Hindlimb muscle (tissue), 1 donor: Measurements from ENCODE around the gene IFI27. TPM values are rescaled to one million over a fixed set of nuclear protein-coding genes. Genes with fewer than 3 reads are reported as not detected.
A peak's percentile ranks its signal among the peaks of the same experiment; 100 is the strongest.
"Not testable (repeated sequence)": the region's sequence is repeated elsewhere in the genome, so short reads cannot be mapped to it uniquely, and the experiment has no call there.

Experiments used
- DNase-seq: peaks from one replicate; pipeline ENCODE4 v3.0.0-alpha.2; 2013
- polyA plus RNA-seq: library from polyadenylated mRNA; unstranded; fragments of 120-200 nt; gene quantifications from one replicate; pipeline ENCODE4 v1.2.1, GENCODE V29; 2013; ENCODE audit not compliant: insufficient read length

Gene IFI27
- 2.6 TPM for polyA plus RNA-seq

DNA sequence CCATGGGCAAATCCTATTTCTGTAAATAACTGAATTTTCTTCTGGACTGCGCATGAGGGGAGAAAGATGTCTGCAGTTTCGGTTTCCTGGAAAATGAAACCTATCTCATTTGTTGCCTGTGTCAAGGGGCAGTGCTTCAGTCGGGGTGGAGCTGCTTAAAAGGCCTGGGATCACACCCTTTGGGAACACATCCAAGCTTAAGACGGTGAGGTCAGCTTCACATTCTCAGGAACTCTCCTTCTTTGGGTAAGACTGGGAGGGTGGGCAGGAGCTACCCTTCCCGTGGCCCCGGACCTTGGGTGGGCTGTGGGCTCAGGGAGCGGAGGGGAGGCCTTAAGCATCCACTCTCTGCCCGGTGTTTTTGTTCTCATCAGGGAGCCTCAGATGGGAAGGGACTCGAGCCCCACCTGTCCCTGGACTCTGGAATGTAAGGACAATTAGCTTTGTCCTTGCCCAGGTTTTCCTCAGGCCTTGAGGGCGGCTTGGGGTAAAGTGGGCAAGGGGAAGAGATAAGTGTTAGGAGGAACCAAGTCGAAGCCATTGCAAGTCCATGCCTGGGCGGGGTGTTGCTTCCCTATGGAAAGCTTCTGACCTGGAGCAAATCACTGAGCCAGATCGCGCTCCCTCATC is at the start of gene IFI27:
TSS of gene IFI27 (plus strand) at position 185 of the 630 bp plus-strand sequence.
- no peak for DNase-seq

DNA sequence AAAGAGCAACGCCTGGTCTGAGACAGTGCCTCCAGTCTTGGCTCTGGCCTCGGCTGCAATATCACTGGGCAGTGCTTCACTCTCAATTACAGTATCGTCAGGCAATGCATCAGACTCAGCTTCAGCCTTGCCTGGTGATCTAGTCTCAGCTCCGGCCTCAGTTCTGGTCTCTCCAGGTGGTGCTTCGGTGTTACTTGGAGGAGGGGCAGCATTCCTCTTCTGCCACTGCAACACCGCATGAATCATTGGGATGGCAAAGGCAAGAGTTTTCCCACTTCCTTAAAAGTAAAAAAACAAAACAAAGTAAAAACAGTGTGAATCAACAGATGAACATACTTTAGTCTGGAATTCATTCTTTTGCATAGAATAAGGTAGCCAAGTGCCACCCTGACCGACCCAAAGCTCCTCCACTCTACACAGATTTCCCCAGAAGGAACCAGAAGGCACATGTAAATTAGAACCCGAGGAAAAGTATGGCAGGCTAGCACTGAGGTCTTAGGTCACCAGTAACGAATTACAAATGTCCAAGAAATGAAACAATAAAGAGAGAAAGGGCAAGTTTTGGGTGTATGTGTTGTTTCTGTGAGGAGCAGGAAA is 48.1 kb upstream of the IFI27 start:
- DNase-seq = no peak

DNA sequence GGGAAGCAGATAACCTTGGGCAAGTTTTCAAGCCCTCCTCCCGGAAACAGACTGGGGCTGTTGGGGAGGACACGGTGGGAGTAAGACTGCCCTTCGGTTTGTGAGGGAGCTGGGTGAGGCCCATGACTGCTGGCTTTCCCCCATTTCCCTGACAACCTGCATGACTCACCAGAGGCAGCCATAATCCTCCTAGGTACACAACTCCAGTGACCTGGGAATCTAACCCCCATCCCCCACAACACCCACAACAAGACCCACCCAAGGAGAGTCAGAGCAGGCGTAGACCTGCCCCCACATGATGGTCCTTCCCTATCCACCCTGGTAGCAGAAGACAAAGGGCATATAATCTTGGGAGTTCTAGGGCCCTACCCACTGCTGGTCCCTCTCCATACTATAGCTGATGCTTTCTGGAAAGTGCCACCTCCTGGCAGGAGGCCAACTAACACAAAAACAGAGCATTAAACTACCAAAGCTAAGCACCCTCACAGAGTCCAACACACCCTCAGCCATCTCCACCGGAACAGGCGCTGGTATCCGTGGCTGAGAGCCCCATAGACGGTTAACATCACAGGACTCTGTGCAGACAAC is 44.4 kb upstream of the IFI27 start:
- DNase-seq = no peak

DNA sequence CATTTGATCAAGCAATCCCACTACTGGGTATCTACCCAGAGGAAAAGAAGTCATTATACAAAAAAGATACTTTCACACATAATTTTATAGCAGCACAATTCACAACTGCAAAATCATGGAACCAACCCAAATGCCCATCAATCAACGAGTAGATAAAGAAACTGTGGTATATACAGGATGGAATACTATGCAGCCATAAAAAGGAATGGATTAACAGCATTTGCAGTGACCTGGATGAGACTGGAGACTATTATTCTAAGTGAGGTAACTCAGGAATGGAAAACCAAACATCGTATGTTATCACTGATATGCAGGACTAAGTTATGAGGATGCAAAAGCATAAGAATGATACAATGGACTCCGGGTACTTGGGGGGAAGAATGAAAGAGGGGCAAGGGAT is 38.5 kb upstream of the IFI27 start:
- not testable (repeated sequence) for DNase-seq

DNA sequence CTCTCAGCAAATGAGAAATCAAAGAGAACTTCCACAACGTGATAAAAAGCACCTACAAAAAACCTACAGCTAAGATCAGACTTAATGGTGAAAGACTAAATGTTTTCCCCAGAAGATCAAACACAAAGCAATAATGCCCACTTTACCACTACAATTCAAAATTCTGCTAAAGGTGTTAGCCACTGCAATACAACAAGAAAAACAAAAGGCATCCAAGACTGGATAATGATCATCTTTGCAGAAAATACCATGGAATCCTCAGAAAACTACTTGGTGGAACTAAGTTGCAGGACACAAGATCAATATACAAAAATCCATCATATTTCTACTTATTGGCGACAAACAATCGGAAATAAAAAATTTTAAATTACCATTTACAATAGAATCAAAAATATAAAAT is 36.0 kb upstream of the IFI27 start:
- DNase-seq = no peak

DNA sequence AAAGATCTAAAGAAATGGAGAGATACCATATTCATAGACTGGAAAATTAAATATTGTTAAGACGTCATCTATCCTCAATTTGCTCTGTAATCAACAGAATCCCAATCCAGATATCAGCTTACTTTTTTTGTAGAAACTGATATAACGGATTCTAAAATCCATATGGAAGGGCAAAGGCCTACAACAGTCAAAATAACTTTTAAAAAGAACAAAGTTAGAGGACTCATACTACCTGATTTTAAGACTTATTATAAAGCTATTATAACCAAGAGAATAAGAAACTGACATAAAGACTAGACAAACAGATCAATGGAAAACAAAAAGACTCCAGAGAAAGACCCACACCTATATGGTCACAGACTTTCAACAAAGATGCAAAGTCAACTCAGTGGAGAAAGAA is 35.5 kb upstream of the IFI27 start:
- no peak for DNase-seq

DNA sequence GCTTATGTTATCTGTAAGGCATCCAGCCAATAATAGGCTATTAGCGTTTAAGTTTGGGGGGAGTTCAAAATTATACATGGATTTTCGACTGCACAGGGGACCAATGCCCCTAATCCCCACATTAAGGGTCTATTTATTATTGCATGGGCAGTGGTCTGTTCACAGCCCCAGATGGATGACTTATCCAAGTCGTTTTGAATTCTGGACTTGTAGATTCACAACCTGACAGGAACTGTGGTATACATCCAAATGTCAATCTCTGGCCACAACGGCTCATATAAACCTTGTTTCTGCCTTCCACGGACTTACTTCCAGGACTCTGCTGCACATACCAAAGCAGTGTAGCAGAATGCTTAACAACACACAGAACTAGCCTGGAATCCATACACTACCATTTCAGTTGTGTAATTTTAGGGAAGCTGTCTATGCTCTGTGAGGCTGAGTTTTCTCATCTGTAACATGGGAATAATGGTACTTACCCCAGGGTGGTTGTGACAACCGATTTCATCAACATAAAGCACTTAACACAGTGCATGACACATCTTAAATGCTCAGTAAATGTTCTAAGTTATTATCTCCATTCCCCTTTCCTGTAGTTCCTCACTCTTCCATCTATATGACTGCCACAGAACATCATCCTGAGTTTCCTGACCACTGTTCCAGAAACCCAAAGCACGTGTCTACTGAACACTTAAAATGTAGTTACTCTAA is 33.3 kb upstream of the IFI27 start:
- DNase-seq = no peak

DNA sequence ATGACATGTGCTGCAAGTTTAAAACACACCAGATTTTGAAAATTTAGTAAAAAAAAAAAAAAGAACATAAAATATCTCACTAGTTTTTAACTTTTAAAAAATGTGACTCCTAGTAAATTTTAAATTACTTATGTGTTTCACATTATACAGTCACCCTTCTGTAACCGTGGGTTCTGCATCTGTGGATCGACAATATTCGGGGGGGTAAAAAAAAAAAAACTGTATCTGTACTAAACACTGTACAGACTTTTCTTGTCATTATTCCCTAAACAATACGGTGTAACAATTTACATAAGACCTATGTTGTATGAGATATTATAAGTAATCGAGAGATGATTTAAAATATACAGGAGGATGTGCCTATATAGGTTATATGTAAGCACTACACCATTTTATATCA is 32.7 kb upstream of the IFI27 start:
- no peak for DNase-seq

DNA sequence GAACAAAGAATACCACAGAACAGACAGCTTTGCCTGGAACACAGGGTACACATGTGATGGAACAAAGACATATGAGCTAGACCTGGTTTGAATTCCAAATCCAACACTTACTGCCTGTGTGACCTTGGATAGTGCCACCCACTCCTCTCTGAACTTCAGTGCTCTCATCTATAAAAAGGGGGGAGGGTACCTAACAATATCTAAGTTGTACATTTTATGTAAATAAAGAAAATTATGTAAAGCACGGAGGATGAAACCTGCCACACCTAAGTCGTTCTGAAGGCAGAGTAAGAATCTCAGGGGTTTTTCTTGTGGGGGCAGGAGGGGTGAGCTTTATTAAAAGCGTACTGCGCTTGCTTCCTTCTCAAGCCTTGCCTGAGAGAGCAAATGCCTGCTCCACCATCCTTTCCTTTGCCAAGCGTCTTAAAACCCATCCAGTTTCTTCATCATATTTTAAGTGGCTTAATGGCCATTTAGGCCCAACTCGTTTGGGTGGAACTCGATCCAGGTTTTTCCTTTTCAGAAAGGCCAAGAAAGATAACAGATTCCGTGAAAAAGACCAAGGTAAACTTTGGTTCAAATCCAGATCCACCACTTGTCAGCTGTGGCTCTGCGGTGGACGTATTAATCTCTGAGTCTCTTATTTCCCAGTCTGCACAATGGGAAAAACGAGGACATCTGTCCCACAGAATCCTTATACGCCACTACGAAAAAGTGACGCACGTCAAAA is 30.5 kb upstream of the IFI27 start:
- peak; percentile 12 for DNase-seq

DNA sequence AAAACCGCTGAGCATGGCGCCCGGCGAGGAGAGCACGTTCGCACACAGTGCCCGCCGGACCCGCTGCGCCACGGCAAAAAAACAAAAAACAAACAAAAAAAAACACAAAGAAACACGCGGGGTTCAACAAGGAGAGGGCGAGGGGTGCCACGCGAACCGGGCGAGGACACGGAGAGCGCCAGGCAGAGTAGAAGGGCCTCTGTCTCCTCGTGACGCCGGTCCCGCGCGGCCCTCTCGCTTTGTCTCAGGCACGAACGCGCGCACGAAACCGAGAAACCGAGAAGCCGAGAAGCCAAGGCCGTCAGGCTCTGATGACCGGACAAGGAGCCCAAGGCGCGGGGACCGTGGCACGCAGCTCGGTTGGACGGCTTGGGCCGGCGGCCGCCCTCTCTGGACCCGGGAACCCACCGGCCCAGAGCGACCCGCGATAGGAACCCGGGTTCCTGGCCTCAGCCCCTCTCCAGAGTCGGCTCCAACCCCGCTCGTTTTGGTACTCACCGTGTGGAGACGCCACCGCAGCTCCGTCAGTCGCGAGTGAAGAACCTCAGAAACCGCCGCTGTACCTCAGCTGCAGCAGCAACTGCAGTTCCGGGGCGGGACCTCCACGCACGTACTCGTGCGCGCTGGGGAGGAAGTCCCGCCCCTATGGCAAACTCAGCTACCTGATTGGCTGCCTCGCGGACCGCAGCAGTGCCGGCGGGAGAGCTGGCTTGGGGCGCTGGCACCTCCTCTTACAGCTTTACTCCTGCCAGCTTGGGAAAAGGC is 29.7 kb upstream of the IFI27 start, which contains the start of the genes DDX24 and IFI27L1:
TSS of gene DDX24 (minus strand) at position 582 of the 765 bp plus-strand sequence. CDS start 1,460 bp downstream, outside the sequence.
TSS of gene IFI27L1 (plus strand) at position 690 of the 765 bp plus-strand sequence. CDS start 15,628 bp downstream, outside the sequence.
- DNase-seq = peak; percentile 97

DNA sequence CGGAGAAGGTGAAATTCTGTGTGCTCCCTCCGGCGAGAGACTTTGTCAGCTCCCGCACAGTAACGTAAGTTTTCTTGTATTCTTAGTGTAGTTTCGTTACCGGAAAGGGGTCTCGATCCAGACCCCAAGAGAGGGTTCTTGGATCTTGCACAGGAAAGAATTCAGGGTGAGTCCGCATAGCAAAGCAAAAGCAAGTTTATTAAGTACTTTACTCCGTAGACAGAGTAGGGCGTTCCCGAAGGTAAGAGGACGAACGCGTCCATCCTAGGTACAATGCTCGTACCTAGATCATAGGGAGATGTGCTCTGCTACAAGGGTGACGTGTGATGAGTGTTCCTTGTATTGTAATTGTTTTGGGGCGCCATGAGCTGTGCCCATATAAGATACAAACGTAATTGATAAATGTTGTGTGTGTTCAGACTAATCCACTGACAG is 29.1 kb upstream of the IFI27 start:
- no peak for DNase-seq

DNA sequence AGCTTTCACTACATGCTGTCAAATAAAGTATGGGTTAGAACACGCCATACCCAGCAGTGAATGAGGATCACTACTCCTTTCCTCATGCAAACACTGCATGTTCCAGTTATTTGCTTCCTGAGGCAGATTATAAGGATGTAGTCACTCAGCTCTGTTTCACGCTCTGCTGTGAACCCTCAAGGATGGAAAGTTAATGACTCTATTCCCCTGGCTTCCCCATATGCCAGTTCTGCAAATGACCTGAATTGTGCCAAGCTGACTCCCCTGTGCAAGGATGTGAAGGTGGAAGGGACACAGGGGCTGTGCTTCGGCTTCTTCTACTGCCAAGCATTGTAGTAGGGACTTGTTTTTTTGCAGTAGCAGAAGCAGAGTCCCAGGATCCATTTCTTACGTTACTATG is 22.6 kb upstream of the IFI27 start:
- no peak for DNase-seq

DNA sequence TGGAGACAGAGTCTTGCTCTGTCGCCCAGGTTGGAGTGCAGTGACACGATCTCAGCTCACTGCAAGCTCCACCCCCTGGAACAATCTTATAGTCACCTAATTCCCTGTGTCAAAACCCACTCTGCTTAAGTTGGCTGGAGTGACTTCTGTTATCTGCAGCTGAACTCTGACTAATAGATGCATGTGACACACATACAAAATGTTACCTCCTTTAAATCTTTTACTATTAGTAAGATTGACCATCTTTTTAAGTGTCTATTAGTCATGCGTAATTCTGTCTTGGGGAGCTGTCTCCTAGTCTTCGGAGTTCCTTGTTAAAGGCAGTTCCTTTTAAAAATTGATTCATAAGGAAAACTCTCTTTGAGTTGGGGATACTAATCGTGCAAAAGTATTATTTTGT is 22.0 kb upstream of the IFI27 start:
- no peak for DNase-seq

DNA sequence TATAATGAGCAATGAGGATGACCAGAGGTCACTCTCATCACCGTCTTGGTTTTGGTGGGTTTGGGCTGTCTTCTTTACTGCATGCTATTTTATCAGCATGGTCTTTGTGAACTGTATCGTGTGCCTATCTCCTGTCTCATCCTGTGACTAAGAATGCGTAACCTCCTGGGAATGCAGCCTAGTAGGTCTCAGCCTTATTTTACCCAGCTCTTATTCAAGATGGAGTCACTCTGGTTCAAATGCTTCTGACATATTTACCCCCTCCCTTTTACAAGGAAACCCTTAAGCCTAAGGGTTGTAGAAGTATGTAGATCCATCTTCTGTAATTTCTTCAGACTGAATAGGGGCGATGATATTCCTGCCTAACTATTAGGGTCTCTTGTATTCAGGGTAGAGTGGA is 21.1 kb upstream of the IFI27 start:
- DNase-seq = no peak

DNA sequence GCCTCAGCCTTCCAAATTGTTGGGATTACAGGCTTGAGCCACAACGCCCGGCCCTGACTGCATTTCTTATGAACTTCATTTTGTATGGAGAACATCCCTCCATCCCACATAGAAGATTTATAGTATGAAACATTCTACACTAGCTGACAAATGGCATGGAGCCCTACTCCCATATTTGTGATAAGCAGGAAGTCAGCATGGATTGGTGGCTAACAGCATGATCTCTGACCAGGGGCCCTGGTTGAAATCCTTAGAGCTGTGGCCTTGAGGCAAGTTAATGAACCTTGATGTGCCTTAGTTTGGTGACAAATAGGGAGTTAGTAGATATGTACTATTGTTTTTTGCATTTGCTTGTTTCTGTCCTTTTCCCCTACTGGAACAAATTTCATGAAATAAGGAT is 17.1 kb upstream of the IFI27 start:
- no peak for DNase-seq

DNA sequence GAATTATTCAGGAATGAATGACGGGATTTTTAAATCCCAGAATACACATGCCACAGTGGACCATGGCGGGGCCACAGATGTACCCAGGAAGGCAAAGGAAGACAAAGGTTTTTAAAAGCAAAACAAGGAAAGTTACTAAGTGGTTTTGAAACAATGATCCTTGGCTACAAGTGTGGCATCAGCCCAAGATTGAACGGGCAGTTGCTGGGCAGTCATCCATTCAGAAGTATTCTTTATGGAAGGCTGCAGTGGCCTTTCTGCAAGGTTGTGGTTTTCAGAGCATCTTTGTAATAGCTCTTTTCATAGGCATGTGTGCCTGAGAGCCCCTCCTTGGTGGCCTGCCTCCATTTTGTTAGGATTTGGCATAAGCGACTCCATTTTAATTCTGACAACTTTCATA is 13.4 kb upstream of the IFI27 start:
- DNase-seq = no peak

DNA sequence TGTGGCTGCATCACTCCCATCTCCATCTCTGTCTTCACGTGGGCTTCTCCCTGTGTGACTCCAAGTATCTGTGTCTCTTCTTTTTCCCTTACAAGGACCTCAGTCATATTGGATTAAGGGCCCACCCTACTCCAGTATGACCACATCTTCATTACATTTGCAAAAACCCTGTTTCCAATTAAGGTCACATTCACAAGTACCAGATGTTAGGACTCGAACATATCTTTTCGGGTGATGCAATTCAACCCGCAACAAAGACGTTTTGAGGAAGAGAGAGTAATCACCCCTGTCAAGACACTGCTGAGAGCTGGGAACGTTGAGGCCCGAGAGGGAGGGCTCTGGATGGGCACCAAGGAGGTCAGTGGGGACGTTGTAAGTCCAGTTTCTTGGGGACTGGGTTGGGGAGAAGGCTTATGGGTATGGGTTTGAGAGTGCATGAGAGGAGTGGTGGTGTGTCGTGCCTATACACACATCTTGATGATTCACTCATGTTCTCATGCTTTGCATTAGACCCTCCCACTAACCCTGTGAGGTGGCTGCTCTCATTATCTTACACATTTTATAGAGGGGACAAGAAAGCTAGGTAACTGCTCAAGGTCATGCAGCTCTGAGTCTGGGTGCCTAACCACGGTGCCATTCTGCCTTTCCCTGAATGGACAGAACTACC is 12.1 kb upstream of the IFI27 start:
- no peak for DNase-seq

DNA sequence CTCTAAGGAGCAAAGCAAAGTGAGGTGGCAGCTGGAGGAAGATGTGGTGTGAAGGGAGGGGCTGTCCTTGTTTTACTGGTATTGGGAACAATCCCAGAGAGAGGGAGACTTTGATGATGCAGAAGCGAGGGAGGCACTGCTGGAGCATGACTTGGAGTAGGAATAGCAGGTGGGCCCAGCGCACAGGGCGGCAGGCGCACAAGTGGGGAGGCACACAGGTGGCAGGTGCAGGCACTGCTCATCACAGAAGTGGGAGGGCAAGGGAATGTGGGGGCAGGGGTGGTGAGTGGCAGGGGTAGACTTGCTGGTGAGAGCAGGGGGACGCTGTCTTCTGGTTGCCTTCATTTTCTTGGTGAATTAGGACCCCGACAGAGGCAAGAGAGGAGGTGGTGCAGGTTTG is 11.5 kb upstream of the IFI27 start:
- DNase-seq = no peak

DNA sequence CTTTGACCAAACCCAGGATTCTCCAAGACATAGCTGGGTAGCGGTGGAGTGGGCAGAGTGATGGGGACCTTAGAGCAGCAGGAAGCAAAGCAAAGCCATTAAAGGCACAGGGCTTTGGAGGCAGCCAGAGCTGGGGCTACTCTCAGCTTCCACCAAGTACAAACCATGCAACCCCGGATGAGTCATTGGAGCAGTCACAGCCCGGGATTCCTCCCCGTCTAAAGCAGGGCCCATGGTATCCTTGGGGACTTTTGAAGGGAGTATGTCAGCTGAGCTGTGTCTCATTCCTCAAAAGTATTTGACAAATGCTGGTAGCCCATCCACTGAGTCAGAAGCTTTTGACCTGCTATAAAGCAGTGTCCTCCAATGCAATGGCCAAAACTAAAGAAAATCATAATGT is 9.7 kb upstream of the IFI27 start:
- DNase-seq = no peak

DNA sequence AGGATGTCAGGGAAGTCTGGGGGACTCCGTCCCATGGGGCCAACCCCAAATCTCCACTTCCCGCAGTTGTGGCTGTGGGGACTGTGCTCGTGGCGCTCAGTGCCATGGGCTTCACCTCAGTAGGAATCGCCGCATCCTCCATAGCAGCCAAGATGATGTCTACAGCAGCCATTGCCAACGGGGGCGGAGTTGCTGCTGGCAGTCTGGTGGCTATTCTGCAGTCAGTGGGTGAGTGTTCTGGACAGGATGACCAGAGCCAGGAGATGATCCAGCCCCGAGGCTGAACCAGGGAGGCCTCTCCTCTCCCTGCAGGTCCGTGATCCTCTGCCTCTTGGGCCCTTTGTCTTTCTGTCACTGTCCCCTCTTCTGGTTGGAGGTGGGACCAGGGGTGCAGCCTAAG is 8.8 kb upstream of the IFI27 start:
- DNase-seq = no peak

DNA sequence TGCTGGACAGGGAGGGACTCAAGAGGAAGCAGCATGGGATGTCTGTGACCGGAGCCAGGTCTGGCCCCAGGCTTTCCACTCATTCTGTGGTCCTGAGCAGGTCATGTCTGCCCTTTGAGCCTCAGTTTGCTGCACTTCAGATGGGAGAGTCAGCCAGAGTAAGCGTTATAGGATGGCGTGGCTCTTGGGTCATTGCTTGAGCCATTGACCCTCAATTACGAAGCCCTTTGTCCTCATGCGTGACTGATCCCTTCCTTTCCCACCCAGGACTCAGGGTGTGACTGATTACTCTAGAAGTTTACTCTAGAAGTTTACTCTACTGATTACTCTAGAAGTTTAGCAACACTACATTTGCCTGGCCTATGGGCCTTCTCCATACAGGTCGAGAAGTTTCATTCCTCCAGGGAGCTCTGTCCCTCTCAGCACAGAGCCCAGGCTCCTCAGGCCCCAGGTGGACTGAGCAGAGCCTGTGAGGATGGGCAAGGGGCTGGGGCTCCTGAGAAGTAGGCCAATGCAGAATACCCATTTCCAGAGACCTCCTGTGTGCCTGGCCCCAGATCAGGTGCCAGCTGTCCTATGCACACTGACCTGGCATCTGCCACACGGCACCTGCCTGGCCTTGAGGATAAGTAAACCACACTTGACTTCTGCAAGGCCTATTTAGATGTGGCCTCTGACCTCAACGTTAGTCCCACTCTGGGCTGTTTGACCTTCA is 7.6 kb upstream of the IFI27 start:
- DNase-seq = no peak
